Fibroblast of the aortic adventitia (primary cell): ENCODE results near the gene KIAA0319L. TPM values are rescaled to one million over a fixed set of nuclear protein-coding genes. Genes with fewer than 3 reads are reported as not detected.

Experiments
- DNase-seq: peaks from one replicate; pipeline ENCODE4 v3.0.0-alpha.2; 2010; ENCODE audit warnings: low read depth
- H3K4me3 ChIP-seq: 2 replicates; pipeline ENCODE4 v1.5.1; 2011; ENCODE audit warnings: low read depth, mild to moderate bottlenecking, control low read depth, low read length, moderate library complexity
- CTCF ChIP-seq: IDR thresholded peaks from 2 replicates; pipeline ENCODE4 v1.5.1; 2011; ENCODE audit warnings: mild to moderate bottlenecking, low read length, control low read depth, inconsistent platforms; ENCODE audit not compliant: insufficient read depth
- total RNA-seq: library from RNA; depleted of rRNA; stranded (reverse); fragments of >200 nt; gene quantifications from 2 replicates; pipeline ENCODE4 v1.2.3, GENCODE V29; 2012; ENCODE audit warnings: low replicate concordance

Gene KIAA0319L
- total RNA-seq, 1 donor = 36.2 TPM

GRCh38 chr1:35432231-35432630 lies 125.0 kb downstream of the KIAA0319L start:
- no peak for TF ChIP-seq CTCF
- DNase-seq = no peak
- H3K4me3 ChIP-seq = no peak overlapping the region

- TF ChIP-seq CTCF = no peak
- no peak overlapping the region for H3K4me3 ChIP-seq
- no peak for DNase-seq
Measured at GRCh38 chr1:35431173-35431599, 126.0 kb downstream of the KIAA0319L start.

DNA sequence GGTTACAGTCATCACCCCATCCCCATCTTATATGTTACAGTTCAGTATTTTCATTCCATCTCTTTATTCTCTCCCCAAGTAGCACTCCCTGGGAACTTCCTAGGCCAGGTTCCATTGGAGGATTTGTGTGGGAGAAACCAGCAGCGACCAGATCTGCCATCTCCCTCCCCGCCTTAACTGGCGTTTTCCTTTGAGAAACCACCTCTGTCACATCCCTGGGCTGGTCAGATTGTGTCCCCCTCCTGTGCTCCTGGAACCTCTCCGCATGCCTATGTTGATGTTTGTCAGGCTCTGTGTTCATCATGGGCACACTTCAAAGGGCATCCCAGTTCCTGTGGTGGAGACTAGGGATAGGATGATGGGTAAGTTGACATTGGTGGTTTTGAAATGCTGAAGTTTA lies 126.4 kb downstream of the KIAA0319L start:
- no peak for DNase-seq
- H3K4me3 ChIP-seq = no peak overlapping the region
- TF ChIP-seq CTCF = no peak

- TF ChIP-seq CTCF = no peak
- no peak for DNase-seq
Measured at GRCh38 chr1:35428360-35428759, 128.8 kb downstream of the KIAA0319L start.

GRCh38 chr1:35426097-35426586 lies 131.1 kb downstream of the KIAA0319L start:
- no peak for DNase-seq

More at GRCh38 chr1:35428360-35428759, 128.8 kb downstream of the KIAA0319L start:
- no peak overlapping the region for H3K4me3 ChIP-seq

GRCh38 chr1:35408925-35409324 lies 148.3 kb downstream of the KIAA0319L start:
- H3K4me3 ChIP-seq = no peak overlapping the region
- TF ChIP-seq CTCF = no peak
- no peak for DNase-seq

More at GRCh38 chr1:35426097-35426586, 131.1 kb downstream of the KIAA0319L start:
- H3K4me3 ChIP-seq = no peak overlapping the region
- no peak for TF ChIP-seq CTCF

DNA sequence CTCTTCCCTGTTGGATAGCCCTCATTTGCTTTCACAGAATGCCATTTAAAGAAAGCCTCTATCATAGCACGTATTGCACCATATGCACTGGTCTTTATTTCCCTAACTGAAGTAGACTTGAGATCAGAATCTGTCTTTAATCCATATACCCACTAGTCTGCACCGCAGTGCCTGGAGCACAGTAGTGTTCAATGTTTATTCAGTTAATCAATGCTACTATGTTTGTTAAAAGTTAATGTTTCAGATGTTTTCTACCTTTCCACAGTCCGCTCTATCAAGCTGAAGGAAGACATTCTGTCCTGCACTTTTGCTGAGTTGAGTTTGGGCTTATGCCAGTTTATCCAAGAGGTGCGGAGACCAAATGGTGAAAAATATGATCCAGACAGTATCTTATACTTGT lies 149.5 kb downstream of the KIAA0319L start:
- no peak for DNase-seq
- H3K4me3 ChIP-seq = no peak overlapping the region
- no peak for TF ChIP-seq CTCF
